Liver (tissue), 10 donors: ENCODE measurements around the gene LSM12. TPM values are rescaled to one million over a fixed set of nuclear protein-coding genes. Genes with fewer than 3 reads are reported as not detected.

Experiments
- DNase-seq: peaks from one replicate; pipeline ENCODE4 v3.0.0-alpha.2; 2017; ENCODE audit warnings: low spot score
- H3K27ac ChIP-seq, 2 donors: one replicate each; pipeline ENCODE4 v1.7.0; 2013; ENCODE audit warnings: inconsistent platforms in 2 of 2, low read length in 2 of 2, control low read depth in 1 of 2, low read depth in 1 of 2, mild to moderate bottlenecking in 1 of 2
- H3K27me3 ChIP-seq, 4 donors: one replicate each; pipeline versions ENCODE4 v1.6.1 to v1.7.0; 2013; ENCODE audit warnings: low read length in 3 of 4, inconsistent platforms in 1 of 4, mild to moderate bottlenecking in 1 of 4, moderate library complexity in 1 of 4; ENCODE audit not compliant: control insufficient read depth in 4 of 4, insufficient read depth in 4 of 4
- H3K36me3 ChIP-seq, 4 donors: one replicate each; pipeline versions ENCODE4 v1.6.1 to v1.7.0; 2013; ENCODE audit warnings: low read length in 3 of 4, mild to moderate bottlenecking in 3 of 4, low read depth in 1 of 4, moderate library complexity in 1 of 4; ENCODE audit not compliant: control insufficient read depth in 4 of 4, insufficient read depth in 3 of 4
- H3K4me1 ChIP-seq, 4 donors: one replicate each; pipeline versions ENCODE4 v1.6.1 to v1.7.0; 2013; ENCODE audit warnings: low read length in 3 of 4, mild to moderate bottlenecking in 3 of 4, moderate library complexity in 1 of 4; ENCODE audit not compliant: control insufficient read depth in 4 of 4, insufficient read depth in 4 of 4
- H3K4me3 ChIP-seq, 3 donors: one replicate each; pipeline versions ENCODE4 v1.6.1 to v1.7.0; 2013; ENCODE audit warnings: low read length in 3 of 3, control low read depth in 1 of 3, low read depth in 1 of 3, mild to moderate bottlenecking in 1 of 3
- H3K9ac ChIP-seq, 2 donors: one replicate each; pipeline ENCODE4 v1.7.0; 2013; ENCODE audit warnings: low read length in 2 of 2, mild to moderate bottlenecking in 2 of 2, moderate library complexity in 2 of 2, control low read depth in 1 of 2, low read depth in 1 of 2
- H3K9me3 ChIP-seq, 4 donors: one replicate each; pipeline versions ENCODE4 v1.6.1 to v1.7.0; 2013; ENCODE audit warnings: low read length in 3 of 4; ENCODE audit not compliant: control insufficient read depth in 4 of 4
- EGR1 ChIP-seq, 2 donors: IDR thresholded peaks; 2 replicates each; pipeline ENCODE4 v1.6.1; 2016 to 2018; ENCODE audit warnings: antibody characterized with exemption in 2 of 2, low read depth in 2 of 2
- RAD21 ChIP-seq, 2 donors: IDR thresholded peaks; 2 replicates each; pipeline ENCODE4 v1.6.1; 2016; ENCODE audit warnings: antibody characterized with exemption in 2 of 2, mild to moderate bottlenecking in 2 of 2
- SP1 ChIP-seq: IDR thresholded peaks from 2 replicates; pipeline ENCODE4 v1.6.1; 2018; ENCODE audit warnings: antibody characterized with exemption, mild to moderate bottlenecking
- YY1 ChIP-seq: IDR thresholded peaks from 2 replicates; pipeline ENCODE4 v1.6.1; 2016; ENCODE audit warnings: antibody characterized with exemption, mild to moderate bottlenecking
- WGBS: extraction: QIAGEN DNeasy Blood & Tissue Kit; methylation state at CpG from one replicate; pipeline ENCODE4 v1.1.7; 2013; 5-methylcytosine and 5-hydroxymethylcytosine counted together
- polyA plus RNA-seq, 2 donors: library from polyadenylated mRNA; stranded (reverse) in 1 of 2; unstranded in 1 of 2; fragments of 200-250 nt in 1 of 2; fragments of >200 nt in 1 of 2; fragmentation: Nextera tagmentation in 1 of 2; extraction: Ambion mirVana in 1 of 2; gene quantifications; one replicate each; pipeline versions ENCODE4 v1.2.1 to v1.2.3, GENCODE V29; 2013 to 2015
- small RNA-seq: library from RNA; depleted of rRNA; stranded (forward); fragments of <200 nt; gene quantifications from one replicate; pipeline ENCODE3, GENCODE V24; 2014
- total RNA-seq, 2 donors: library from RNA; depleted of rRNA; stranded (reverse); fragments of >200 nt; gene quantifications; one replicate each; pipeline ENCODE4 v1.2.3, GENCODE V29; 2014
- donor health status: healthy.
- donor health status: healthy.
- donor health status: healthy.
- donor health status: healthy.
- donor health status: healthy.

The LSM12 gene
- total and polyA plus RNA-seq, 4 donors: 12.1 to 31.9 (median 15.1) TPM

DNA sequence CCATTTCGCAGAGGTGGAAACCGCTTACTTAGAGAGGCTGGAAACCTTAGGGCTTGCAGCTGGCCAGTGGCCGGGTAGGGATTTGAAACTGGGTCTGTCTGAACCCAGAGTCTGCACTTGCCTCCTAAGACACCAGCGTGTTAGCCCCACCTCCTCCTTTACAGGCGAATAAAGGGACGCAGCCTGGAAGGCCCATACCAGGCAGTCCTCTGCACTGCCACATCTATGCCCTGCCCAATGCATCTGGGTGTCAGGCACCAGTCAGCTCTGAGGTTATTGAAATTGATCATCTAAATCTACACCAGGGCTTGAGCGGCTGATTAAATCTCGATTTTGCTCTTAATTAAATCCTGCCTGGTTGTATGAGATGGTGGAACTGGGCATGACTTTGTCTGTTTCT lies 82.0 kb downstream of the LSM12 start:
- Histone ChIP-seq H3K9ac (no peak overlapping the region), H3K4me1 (peaks cover 0 to 10% (median 7%) of the 10 kb centered on the region in 4 donors), H3K4me3 (no peak overlapping the region), H3K36me3 (no peaks in the 10 kb centered on the region), H3K9me3 (no peaks in the 10 kb centered on the region), H3K27ac (no peak overlapping the region), H3K27me3 (no peaks in the 10 kb centered on the region)
- no peak for DNase-seq
- 87% methylated on average over 8 of the region's 8 CpGs for WGBS
- no peak for TF ChIP-seq SP1
- no peak for TF ChIP-seq RAD21 (IDR thresholded peaks at IDR 0.05)
- TF ChIP-seq EGR1 (IDR thresholded peaks at IDR 0.05; ENCODE audit: low read depth in 2 of 2): no peak
- TF ChIP-seq YY1: no peak

Small RNA genes lying within 50 kb of the gene (small RNA-seq; reads per million reads assigned to genes)
- gene RF00012: not detected

Other genes starting within 250 kb of the LSM12 start
- gene MPP3, start 233.5 kb downstream of the LSM12 start, total RNA-seq: 1 to 10 TPM in 1 of 2 donors, under 1 TPM in 1; 0.23 to 1.3 TPM
- under 1 TPM; 0.63 to 0.82 TPM for gene MPP3, start 233.5 kb downstream of the LSM12 start, polyA plus RNA-seq
- gene CD300LG, start 219.5 kb downstream of the LSM12 start, total RNA-seq: under 1 TPM; 0.14 to 0.17 TPM
- gene CD300LG, start 219.5 kb downstream of the LSM12 start, polyA plus RNA-seq: under 1 TPM; 0.24 to 0.58 TPM
- gene MPP2, start 159.1 kb downstream of the LSM12 start, total RNA-seq: under 1 TPM; 0.05 to 0.25 TPM
- gene MPP2, start 159.1 kb downstream of the LSM12 start, polyA plus RNA-seq: under 1 TPM; 0.06 to 0.13 TPM
- not detected for gene PPY, start 124.2 kb downstream of the LSM12 start, total RNA-seq
- not detected for gene PPY, start 124.2 kb downstream of the LSM12 start, polyA plus RNA-seq
- gene PYY, start 112.7 kb downstream of the LSM12 start, total RNA-seq: not detected
- gene PYY, start 112.7 kb downstream of the LSM12 start, polyA plus RNA-seq: under 1 TPM in 1 of 2 donors, not detected in 1; 0.05 TPM
- 10 to 100 TPM; 21.5 to 29.4 TPM for gene NAGS, start 62.0 kb downstream of the LSM12 start, total RNA-seq
- gene NAGS, start 62.0 kb downstream of the LSM12 start, polyA plus RNA-seq: 10 to 100 TPM; 27.1 to 29.8 TPM
- 10 to 100 TPM; 24.4 to 25.7 TPM for gene TMEM101, start 51.7 kb downstream of the LSM12 start, total RNA-seq
- gene TMEM101, start 51.7 kb downstream of the LSM12 start, polyA plus RNA-seq: 10 to 100 TPM; 12.0 to 18.4 TPM
- gene G6PC3, start 4.1 kb upstream of the LSM12 start, total RNA-seq: 1 to 10 TPM; 6.7 to 7.8 TPM
- 10 to 100 TPM in 1 of 2 donors, 1 to 10 TPM in 1; 8.7 to 15.1 TPM for gene G6PC3, start 4.1 kb upstream of the LSM12 start, polyA plus RNA-seq
- 10 to 100 TPM; 18.2 to 20.3 TPM for gene HDAC5, start 57.0 kb upstream of the LSM12 start, total RNA-seq
- gene HDAC5, start 57.0 kb upstream of the LSM12 start, polyA plus RNA-seq: 10 to 100 TPM in 1 of 2 donors, 1 to 10 TPM in 1; 5.8 to 10.7 TPM
- 1 to 10 TPM in 1 of 2 donors, under 1 TPM in 1; 0.08 to 1.9 TPM for gene HROB, start 75.3 kb upstream of the LSM12 start, total RNA-seq
- gene HROB, start 75.3 kb upstream of the LSM12 start, polyA plus RNA-seq: under 1 TPM; 0.29 to 0.32 TPM
- gene ASB16, start 104.0 kb upstream of the LSM12 start, total RNA-seq: under 1 TPM in 1 of 2 donors, not detected in 1; 0.37 TPM
- under 1 TPM; 0.02 to 0.08 TPM for gene ASB16, start 104.0 kb upstream of the LSM12 start, polyA plus RNA-seq
- 10 to 100 TPM; 12.2 to 14.7 TPM for gene TMUB2, start 120.3 kb upstream of the LSM12 start, total RNA-seq
- 10 to 100 TPM; 13.3 to 18.8 TPM for gene TMUB2, start 120.3 kb upstream of the LSM12 start, polyA plus RNA-seq
- 10 to 100 TPM; 13.8 to 20.9 TPM for gene ATXN7L3, start 133.2 kb upstream of the LSM12 start, total RNA-seq
- gene ATXN7L3, start 133.2 kb upstream of the LSM12 start, polyA plus RNA-seq: 10 to 100 TPM in 1 of 2 donors, 1 to 10 TPM in 1; 5.1 to 15.7 TPM
- 10 to 100 TPM; 27.2 to 39.6 TPM for gene UBTF, start 153.0 kb upstream of the LSM12 start, total RNA-seq
- 10 to 100 TPM; 12.5 to 20.6 TPM for gene UBTF, start 153.0 kb upstream of the LSM12 start, polyA plus RNA-seq
- 1,000 to 10,000 TPM in 1 of 2 donors, not detected in 1; 1,478 TPM for gene SLC4A1, start 201.5 kb upstream of the LSM12 start, total RNA-seq
- gene SLC4A1, start 201.5 kb upstream of the LSM12 start, polyA plus RNA-seq: under 1 TPM in 1 of 2 donors, not detected in 1; 0.14 TPM
- gene RUNDC3A, start 241.9 kb upstream of the LSM12 start, total RNA-seq: 10 to 100 TPM in 1 of 2 donors, not detected in 1; 17.0 TPM
- gene RUNDC3A, start 241.9 kb upstream of the LSM12 start, polyA plus RNA-seq: under 1 TPM; 0.05 to 0.06 TPM